ENCODE results near the gene ALOX5AP.
"Not testable (repeated sequence)": the region's sequence is repeated elsewhere in the genome, so short reads cannot be mapped to it uniquely, and the experiment has no call there.

ALOX5AP gene

GRCh38 chr13:30738526-30739236 lies 3.3 kb downstream of the ALOX5AP start:
- DNase-seq: no peak

- DNase-seq: no peak
Observed at GRCh38 chr13:30739237-30739528, 3.8 kb downstream of the ALOX5AP start.

- peak; percentile 70 to 78 for DNase-seq
Observed at GRCh38 chr13:30739761-30740642, 4.7 kb downstream of the ALOX5AP start.

- no peak for DNase-seq
Observed at GRCh38 chr13:30742901-30743300, 7.6 kb downstream of the ALOX5AP start.

- no peak for DNase-seq
Observed at GRCh38 chr13:30743319-30744055, 8.1 kb downstream of the ALOX5AP start.

- peak; percentile 80 to 85 for DNase-seq
Observed at GRCh38 chr13:30744056-30744680, 8.8 kb downstream of the ALOX5AP start.

GRCh38 chr13:30744681-30745077 lies 9.3 kb downstream of the ALOX5AP start:
- no peak for DNase-seq

GRCh38 chr13:30745906-30746686 lies 10.8 kb downstream of the ALOX5AP start:
- no peak for DNase-seq

GRCh38 chr13:30746791-30747190 lies 11.4 kb downstream of the ALOX5AP start:
- no peak for DNase-seq

GRCh38 chr13:30747845-30748244 lies 12.5 kb downstream of the ALOX5AP start:
- not testable (repeated sequence) for DNase-seq

- DNase-seq: no peak
Observed at GRCh38 chr13:30748717-30749116, 13.4 kb downstream of the ALOX5AP start.

- DNase-seq: no peak
Observed at GRCh38 chr13:30750036-30750435, 14.7 kb downstream of the ALOX5AP start.

- DNase-seq: peak in 1 of 2 experiments; percentile 40
Observed at GRCh38 chr13:30751183-30751933, 16.0 kb downstream of the ALOX5AP start.

GRCh38 chr13:30752201-30752797 lies 17.0 kb downstream of the ALOX5AP start:
- no peak for DNase-seq

- no peak for DNase-seq
Observed at GRCh38 chr13:30753030-30753616, 17.8 kb downstream of the ALOX5AP start.

GRCh38 chr13:30755678-30756077 lies 20.3 kb downstream of the ALOX5AP start:
- DNase-seq: no peak

- no peak for DNase-seq
Observed at GRCh38 chr13:30757026-30757742, 21.8 kb downstream of the ALOX5AP start.

GRCh38 chr13:30759748-30760147 lies 24.4 kb downstream of the ALOX5AP start:
- no peak for DNase-seq

- no peak for DNase-seq
Observed at GRCh38 chr13:30762643-30763042, 27.3 kb downstream of the ALOX5AP start.

Data from activated T-cell treated with anti-CD3 and anti-CD28 coated beads, Interleukin-2, amount 50 U/mL, for 48 hours (primary cell).